NB4 (cell line): ENCODE measurements around the gene CWC22.

Source experiments
- CTCF ChIP-seq: IDR thresholded peaks from one replicate; pipeline ENCODE4 v1.5.1; 2012; ENCODE audit warnings: low read depth, low read length
- MYC ChIP-seq: IDR thresholded peaks from 2 replicates; pipeline ENCODE4 v1.6.1; 2011; ENCODE audit warnings: low read depth, low read length
- POLR2A ChIP-seq: IDR thresholded peaks from 2 replicates; pipeline ENCODE4 v1.6.1; 2011; ENCODE audit warnings: mild to moderate bottlenecking; ENCODE audit not compliant: insufficient read length; ENCODE audit errors: extremely low read depth

- no peak for TF ChIP-seq CTCF
- TF ChIP-seq MYC: no peak
- no peak for TF ChIP-seq POLR2A
These were observed 14.8 kb upstream of the CWC22 start for GRCh38 chr2:180021850-180022249.
